Measurements from ENCODE around the gene MGAT5B.
A peak's percentile ranks its signal among the peaks of the same experiment; 100 is the strongest.
"Not testable (repeated sequence)": the region's sequence is repeated elsewhere in the genome, so short reads cannot be mapped to it uniquely, and the experiment has no call there.

The MGAT5B gene, protein sequence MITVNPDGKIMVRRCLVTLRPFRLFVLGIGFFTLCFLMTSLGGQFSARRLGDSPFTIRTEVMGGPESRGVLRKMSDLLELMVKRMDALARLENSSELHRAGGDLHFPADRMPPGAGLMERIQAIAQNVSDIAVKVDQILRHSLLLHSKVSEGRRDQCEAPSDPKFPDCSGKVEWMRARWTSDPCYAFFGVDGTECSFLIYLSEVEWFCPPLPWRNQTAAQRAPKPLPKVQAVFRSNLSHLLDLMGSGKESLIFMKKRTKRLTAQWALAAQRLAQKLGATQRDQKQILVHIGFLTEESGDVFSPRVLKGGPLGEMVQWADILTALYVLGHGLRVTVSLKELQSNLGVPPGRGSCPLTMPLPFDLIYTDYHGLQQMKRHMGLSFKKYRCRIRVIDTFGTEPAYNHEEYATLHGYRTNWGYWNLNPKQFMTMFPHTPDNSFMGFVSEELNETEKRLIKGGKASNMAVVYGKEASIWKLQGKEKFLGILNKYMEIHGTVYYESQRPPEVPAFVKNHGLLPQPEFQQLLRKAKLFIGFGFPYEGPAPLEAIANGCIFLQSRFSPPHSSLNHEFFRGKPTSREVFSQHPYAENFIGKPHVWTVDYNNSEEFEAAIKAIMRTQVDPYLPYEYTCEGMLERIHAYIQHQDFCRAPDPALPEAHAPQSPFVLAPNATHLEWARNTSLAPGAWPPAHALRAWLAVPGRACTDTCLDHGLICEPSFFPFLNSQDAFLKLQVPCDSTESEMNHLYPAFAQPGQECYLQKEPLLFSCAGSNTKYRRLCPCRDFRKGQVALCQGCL

DNA sequence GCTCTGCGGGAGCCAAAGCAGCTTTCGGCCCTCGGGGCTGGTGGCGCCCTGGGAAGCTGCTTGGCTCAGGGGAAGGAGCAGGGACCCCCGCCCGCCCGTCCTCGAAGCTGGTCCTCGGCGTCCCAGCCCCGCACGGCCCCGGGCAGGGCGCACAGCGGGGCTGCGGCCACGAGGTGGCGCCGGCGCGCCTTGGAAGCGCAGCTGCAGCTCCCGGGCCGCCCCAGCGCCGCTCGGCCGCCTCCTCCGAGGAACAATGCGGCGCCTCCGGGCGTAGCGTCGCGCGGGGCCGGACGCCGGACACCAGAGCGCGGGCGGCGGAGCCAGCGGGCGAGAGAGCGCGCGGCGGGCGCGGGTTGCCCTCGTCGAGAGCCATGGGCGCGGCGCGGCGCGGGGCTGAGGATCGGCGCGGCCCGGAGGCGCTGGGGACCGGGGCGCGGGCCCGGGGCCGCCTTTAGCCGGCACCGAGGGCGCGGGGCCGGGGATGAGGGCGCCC is at the start of gene MGAT5B:
Gene MGAT5B, plus strand, starts transcription at position 229 of the 493 bp plus-strand sequence. CDS start 626 bp downstream, outside the sequence.
- no peak for DNase-seq

DNA sequence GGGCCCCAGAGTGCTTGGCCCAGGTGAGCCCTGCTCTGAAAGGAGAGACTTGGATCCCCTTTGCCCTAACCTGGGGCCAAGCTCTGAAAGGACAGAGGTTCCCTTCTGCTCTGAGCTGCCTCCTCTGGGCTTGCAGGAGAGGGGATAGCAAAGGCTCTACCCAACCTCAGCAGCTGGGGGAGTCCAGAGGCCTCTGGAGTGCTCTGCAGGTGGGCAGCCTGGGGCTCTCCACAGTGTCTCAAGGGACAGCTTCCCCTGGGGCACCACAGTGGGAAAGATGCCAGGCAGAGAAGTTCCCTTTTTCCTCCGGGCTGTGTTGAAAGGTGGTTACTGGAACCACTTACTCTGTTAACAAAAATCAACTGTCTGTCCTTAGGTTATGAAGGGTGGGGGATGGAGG is 48.2 kb upstream of the MGAT5B start:
- no peak for DNase-seq

DNA sequence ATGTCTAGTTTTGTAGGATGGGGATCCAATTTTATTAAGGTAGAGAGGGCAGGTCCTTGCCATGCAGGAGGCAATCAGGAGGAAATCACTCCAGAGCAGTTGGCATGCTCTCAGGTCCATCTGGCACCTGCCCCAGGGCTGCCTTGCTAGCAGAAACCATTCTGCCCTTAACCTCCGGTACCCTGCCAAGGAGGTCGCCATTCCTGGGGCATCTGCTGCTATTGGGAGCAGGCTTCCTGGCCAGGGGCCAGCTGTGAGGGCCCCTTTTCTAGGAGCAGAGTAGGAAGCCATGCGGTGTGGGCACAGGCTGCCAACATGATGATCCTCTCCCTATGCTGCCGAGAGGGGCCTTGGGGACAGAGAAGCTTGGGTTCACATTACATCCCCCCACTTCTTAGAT is 47.6 kb upstream of the MGAT5B start:
- DNase-seq = peak in 1 of 2 experiments; percentile 19

DNA sequence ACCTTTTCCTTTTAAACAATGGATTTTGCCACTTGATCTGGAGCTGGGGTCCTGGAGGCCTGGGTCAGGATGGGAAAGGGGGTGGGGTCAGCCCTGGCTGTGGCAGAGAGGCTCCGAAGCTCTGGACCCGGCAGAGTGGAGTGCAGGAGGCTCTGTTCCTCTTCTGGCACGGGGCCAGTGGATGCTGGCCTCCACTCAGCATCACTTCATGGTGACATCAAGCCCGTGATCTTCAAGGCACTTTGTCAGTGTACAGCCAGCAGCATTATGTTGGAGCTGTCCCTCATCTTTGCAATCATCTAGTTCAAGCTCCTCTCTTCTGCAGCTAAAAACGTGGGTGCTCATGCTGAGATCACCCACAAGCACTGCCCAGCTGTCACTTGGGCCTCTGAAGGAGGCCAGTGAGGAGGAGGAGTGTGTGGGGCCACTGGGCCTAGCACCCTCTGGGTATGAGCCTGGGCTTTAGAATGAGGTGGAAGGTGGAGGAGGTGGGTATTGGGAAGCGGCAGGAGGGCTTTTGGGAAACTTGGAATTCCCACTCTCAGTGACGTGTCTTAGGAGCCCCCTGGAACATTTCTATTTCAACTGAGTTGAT is 45.9 kb upstream of the MGAT5B start:
- no peak for DNase-seq

DNA sequence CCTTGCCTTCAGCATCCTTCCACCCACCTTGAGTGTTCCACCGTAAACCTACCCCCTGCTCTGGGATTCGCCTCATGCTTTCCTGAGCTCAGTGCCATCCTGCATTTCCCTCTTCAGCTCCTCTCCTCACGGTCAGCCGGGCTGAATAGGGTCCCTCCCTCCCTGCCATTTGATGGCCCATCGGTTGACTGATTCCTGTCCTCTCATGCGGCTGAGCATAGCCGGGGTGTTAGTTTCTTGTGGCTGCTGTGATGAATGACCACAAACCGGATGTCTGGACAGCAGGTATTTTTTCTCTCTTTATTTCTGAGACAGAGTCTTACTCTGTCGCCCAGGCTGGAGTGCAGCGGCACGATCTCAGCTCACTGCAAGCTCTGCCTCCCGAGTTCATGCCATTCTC is 44.1 kb upstream of the MGAT5B start:
- DNase-seq = no peak

DNA sequence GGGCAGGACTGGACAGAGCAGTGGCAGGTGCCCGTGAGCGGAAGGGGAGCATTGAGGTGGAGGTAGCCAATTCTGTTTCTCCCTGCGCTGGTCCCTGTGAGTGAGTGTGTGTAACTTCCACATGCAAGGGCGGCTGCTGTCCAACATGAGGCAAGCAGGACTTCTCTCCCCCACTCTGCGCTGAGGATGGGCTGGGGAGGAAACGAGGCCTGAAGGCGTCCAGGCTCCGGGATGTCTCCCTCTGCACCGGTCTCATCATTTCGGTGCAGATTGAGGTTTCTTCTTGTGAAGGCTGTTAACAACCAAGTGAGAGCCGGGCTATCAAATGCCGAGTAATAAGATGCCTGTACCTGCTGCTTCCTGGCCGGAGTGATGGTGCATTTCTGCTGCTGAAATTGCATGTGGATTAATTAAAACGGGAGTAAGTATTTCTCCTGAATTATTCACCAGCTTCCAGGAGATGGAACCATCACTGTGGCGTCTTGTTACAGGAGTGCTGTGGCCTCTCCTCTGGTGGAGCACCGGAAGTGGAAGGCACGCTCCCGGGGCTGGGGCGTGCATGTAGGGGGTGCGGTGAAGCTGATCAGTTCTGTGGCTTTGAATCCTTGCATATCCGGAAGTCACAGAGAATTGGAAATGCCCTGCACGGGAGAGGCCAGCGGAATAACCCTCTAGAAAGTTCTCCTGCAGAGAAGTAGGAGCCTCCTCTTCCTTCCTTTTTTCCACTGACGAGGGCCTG is 41.7 kb upstream of the MGAT5B start:
- DNase-seq = no peak

DNA sequence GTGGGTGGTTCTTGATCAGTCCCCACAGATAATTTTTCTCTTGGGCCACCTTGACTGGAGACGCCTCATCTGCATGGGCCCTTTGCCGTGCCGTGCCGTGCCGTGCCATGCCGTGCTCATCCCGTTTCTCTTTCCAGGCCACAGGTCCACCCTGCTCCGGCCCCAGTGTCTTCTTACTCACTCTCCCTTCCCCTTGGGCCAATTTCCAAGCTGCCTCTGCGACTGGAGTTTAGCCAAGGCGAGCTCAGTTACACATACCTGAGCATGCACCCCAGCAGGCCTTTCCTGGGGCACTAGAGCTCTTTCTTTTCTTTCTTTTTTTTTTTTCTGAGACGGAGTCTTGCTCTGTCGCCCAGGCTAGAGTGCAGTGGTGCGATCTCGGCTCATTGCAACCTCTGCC is 40.5 kb upstream of the MGAT5B start:
- DNase-seq = no peak

DNA sequence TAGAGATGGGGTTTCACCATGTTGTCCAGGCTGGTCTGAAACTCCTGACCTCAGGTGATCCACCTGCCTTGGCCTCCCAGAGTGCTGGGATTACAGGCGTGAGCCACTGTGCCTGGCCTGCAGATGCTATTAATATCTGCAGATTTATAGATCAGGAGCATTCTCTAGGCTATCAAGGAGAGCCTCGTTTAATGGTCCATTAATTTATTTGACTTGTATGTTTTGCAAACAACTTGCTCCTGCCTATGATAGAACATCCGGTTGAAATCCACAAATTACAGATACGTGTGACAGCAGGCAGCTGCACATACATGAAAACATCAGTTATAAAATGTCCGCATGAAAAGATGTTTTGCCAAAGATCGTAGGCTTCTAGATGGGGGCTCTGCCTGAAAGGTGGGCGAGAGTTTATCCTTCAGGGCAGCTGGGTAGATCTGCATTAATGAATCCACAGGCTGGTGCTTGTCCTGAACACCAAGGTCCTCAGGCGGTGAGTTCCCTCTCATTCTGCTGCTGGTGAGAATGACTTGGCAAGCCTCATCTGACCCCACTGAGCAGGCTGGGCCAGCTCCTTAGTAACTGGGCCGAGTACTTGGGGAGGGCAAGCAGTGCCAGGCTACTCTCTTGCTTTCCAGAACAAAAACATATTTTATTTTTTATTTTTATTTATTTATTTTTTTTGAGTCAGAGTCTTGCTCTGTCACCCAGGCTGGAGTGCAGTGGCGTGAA is 37.1 kb upstream of the MGAT5B start:
- DNase-seq = no peak

DNA sequence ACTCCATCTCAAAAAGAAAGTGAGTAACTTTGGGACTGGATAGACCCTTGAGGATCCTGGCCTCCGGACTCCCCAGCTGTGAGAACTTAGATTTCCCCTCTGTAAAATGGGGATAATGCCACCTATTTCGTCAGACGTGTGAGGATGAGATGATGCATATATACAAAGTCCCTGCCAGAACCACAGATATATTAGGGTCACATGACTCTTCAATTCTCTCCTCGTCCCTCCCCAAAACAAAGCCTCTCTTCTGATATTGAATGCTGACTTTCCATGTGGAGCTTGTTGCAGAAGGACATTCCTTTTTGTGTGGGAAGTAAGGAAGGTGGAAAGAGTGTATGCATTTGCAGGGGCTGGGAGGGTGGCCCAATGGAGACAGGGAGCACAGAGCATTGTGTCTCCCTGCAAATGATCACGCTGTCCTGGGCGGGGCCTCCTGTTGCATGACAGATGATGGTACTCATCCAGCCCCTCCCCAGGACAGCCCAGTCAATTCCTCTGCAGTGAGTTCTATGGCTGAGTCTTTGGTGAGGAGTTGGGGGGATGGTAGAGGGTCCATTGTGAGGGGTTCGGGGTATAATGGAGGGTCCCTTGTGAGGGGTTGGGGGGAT is 35.1 kb upstream of the MGAT5B start:
- no peak for DNase-seq

DNA sequence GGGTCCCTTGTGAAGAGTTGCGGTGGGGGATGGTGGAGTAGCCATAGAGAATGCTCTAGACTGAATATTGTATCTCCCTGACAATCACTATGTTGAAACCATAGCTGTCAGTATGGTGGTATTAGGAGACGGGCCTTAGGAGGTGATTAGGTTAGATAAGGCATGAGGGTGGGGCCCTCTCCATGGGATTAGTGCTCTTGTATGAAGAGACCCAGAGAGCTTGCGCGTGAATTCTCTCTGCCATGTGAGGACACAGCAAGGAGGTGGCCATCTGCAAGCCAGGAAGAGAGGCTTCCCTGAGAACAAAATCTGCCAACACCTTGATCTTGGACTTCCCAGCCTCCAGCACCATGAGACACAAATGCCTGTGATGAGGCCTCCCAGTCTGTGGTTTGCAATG is 34.5 kb upstream of the MGAT5B start:
- no peak for DNase-seq

DNA sequence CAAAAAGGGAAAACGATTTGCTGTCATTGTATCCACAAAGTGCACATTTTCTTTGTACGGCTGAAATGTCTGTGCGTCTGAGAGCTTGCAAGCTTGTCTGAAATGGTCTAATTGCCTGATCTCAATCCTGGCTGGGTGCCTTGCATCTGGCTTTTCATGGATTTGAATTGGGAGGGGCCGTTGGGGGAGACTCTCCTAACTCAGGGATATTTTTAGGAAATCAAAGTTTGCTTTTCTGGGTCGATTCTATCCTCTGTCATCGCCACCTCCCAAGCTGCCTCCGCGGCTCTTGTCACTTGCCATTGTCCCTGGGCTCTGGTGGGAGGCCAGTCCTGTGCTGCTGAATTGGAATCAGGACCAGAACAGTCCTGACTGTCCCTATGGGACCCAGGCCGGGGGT is 33.3 kb upstream of the MGAT5B start:
- no peak for DNase-seq

DNA sequence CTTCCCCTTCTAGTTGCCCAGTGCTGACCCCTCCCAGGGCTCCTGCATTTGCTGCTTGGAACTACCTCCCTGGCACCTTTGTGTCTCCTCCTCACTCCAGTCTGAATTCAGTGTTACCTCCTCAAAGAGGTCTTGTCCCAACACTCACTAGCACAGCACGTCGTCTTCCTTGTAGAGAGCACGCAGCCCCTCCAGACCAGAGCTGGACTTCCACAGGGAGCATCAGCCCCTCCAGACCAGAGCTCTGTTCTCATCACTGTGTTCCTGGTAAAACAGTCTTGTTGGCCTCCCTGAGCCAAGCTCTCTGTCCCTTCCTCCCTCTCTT is 27.8 kb upstream of the MGAT5B start:
- no peak for DNase-seq

DNA sequence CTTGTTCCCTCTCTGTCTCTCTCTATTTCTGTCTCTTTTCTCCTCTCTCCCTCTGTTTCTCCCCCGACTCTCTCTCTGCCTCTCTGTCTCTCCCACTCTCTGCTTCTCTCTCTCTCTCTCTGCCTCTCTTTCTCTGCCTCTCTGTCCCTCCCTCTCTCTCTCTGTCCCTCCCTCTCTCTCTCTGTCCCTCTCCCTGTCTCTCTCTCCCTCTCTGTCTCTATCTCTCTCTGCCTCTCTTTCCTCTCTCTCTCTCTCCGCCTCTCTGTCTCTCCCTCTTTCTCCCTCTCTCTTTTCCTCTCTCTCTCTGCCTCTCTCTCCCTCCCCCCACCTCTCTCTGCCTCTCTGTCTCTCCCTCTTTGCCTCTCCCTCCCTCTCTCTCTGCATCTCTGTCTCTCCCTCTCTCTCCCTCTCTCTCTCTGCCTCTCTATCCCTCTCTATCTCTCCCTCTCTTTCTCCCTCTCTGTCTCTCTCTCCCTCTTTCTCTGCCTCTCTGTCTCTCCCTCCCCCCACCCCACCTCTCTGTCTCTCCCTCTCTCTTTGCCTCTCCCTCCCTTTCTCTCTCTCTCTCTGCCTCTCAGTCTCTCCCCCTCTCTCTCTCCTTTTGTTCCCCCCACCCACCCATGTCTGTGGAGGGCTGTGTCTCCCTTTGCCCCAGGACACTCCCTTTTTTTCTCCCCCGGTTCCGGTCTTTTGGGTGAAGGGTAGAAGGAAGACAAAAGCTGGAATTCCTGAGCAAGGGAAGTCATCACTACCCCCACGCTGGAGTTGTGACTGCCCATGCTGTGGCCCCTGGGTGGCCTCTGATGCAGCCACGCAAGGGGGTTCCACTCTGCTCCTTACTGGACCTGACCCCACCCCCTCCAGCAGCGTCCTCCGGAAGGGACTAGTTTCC is 27.1 kb upstream of the MGAT5B start:
- DNase-seq = no peak

DNA sequence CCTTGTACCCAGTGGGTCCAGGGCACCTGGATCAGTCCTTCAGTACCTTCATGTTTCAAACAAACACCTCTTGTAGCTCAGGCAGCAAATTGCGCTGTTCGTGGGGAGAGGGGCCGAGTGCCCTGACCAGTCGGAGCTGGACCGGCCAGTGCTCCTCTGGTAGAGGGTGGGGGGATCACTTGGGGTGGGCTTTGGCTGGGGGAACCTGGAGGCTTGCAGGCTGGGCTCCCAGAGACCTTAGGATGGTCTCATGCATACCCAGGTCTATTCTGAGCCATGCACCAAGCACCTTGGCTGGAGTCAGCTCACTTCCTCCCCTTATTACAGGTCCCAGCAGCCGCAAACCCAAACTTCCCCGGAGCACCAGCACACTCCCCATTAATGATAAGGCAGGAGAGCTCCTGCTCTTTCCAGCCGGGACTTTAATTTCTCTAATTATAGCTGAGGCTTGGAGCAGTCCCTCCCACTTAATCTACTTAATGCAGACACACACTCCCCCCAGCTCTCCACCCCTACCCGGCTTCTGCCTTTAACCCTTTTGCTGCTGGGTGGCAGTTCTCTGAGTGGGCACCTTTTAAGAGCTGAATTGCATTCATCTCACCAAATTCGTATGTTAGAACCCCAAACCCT is 26.3 kb upstream of the MGAT5B start:
- DNase-seq = no peak

DNA sequence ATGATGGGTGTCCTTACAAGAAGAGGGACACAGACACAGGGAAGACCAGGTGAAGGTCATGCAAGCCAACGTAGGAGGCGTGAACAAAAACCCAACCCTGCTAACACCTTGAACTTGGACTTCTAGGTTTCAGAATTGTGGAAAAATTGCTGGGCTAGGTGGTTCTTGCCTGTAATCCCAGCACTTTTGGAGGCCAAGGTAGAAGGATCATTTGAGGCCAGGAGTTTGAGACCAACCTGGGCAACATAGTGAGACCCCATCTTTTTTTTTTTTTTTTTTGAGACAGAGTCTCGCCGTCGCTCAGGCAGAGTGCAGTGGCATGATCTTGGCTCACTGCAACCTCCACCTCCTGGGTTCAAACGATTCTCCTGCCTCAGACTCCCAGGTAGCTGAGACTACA is 25.1 kb upstream of the MGAT5B start:
- not testable (repeated sequence) for DNase-seq

DNA sequence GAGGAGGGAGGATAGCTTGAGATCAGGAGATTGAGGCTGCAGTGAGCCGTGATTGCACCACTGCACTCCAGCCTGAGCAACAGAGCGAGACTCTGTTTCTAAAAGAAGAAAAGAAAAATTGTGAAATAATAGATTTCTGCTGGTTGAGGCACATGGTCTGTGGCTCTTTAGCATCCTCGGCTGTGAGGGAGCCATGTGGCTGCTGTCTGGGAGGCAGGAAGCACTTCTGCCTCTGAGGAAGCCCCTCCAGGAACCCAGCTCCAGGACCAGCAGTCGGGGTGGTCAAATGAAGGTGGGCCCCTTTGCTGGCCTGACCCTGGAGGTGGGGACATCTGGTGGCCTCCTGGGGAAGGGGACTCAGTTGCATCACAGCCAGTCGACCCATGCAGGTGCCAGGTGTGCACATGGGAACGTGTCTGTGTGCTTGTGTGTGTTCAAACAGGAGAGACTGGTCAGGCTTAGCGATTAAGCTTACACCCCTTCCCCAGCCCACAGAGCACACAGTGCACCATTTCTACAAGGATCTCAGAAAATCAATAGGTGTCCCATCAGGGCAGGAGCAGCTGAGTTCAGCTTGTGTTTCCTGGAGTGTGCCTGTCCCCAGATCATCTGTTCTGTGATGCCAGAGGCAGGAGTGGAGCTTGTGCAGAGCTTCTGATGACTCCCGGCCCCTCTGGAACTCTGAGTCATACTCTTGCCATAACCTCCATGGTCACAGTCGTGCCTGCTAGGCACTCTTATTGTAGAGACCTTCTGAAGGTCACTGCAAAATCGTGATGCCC is 24.3 kb upstream of the MGAT5B start:
- DNase-seq = no peak

DNA sequence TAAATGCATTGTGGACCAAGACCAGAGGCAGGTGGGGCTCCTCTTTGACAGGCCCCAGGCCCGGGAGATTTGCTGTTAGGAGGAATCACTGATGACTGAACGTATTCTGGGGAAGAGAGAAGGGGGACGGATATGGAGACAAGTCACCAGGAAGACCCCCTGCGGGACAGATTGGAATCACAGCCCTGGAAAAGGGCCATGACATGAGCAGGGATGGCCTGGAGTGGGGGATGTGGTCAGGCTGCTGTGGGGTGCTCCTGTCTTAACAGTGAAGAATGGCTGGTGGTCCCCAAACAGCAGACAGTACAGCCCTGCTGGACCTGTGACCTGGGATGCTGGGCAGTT is 23.7 kb upstream of the MGAT5B start:
- no peak for DNase-seq

DNA sequence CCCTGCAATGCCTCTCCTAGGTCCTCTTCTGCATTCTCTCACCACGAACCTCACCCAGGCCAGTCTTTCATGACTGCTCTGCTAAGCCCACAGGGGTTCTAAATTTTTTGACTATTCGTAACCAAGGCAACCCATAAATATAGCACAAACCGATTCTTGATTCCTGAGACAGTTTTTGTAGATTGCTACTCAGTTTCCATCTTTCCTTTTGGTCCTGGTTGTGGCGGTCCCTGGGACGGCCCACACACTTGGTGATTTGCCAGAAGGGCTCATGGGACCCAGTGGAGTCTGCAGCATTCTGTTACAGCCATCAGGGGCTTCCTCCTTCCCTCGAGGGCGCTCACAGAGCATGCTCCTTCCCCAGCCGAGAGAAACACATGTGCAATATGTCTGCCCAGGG is 23.4 kb upstream of the MGAT5B start:
- no peak for DNase-seq

DNA sequence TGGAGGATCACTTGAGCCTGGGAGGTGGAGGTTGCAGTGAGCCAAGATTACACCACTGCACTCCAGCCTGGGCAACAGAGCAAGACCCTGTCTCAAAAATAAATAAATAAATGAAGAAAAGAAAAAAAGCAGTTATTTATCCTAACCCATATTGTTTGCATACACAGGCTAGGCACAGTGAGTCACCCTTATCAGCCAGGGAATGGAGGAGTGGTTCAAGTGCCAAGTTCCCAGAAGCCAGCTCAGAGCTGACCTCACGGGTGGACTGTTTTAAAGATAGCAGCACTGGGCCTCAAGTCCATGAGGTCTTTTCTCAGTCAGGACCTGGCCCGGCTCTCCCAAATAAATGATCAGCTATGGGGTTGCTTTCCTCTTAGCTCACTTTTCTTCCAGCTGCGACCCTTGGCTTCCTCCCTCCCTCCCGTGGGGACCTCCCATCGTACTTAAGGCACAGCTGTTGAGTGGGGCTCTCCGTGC is 22.6 kb upstream of the MGAT5B start:
- DNase-seq = no peak

DNA sequence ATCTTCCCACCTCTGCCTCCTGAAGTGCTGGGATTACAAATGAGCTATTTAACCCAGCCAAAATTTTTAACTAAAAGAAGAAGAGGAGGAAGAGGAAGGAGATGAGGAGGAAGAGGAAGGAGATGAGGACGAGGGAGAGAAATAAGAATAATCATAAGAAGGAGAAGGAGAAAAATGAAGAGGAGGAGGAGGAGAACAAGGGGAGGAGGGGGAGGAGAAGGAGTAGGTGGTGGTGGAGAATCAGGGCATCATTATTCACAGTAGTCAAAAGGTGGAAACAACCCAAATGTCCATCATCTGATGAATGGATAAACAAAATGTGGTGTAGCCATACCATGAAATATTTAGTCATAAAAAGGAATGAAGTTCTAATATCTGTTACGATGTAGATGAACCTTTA is 21.2 kb upstream of the MGAT5B start:
- DNase-seq = no peak
